SJCRH30 (cell line): ENCODE measurements around the gene ULBP1. TPM values are rescaled to one million over a fixed set of nuclear protein-coding genes. Genes with fewer than 3 reads are reported as not detected.

Experiments
- total RNA-seq: library from RNA; depleted of rRNA; stranded (reverse); fragments of >200 nt; shearing (Covaris generic); gene quantifications from 2 replicates; pipeline ENCODE4 v1.2.3, GENCODE V29; 2014; rRNA removed

Gene ULBP1
- total RNA-seq, 1 experiment from 2014 or later: 1.7 TPM

Other genes starting within 250 kb of the ULBP1 start
- gene LATS1, start 245.8 kb upstream of the ULBP1 start, total RNA-seq: 33.1 and 33.9 TPM in 2 replicates
- 72.3 and 76.6 TPM in 2 replicates for gene NUP43, start 217.4 kb upstream of the ULBP1 start, total RNA-seq
- 95.8 and 101 TPM in 2 replicates for gene PCMT1, start 214.2 kb upstream of the ULBP1 start, total RNA-seq
- 32.4 and 32.8 TPM in 2 replicates for gene LRP11, start 99.6 kb upstream of the ULBP1 start, total RNA-seq
- gene RAET1E, start 65.8 kb upstream of the ULBP1 start, total RNA-seq: not detected in 2 replicates
- not detected in 2 replicates for gene RAET1G, start 40.8 kb upstream of the ULBP1 start, total RNA-seq
- gene ULBP2, start 21.9 kb upstream of the ULBP1 start, total RNA-seq: 2.7 and 2.9 TPM in 2 replicates
- gene RAET1L, start 61.6 kb downstream of the ULBP1 start, total RNA-seq: not detected in 2 replicates
- gene ULBP3, start 105.2 kb downstream of the ULBP1 start, total RNA-seq: 9.8 and 10.3 TPM in 2 replicates
- gene PPP1R14C, start 179.1 kb downstream of the ULBP1 start, total RNA-seq: 0.05 TPM in 1 of 2 replicates, not detected in the other